HG02840 (cell line): Measurements from ENCODE around the gene DHX8.
A peak's percentile ranks its signal among the peaks of the same experiment; 100 is the strongest.
"Not testable (repeated sequence)": the region's sequence is repeated elsewhere in the genome, so short reads cannot be mapped to it uniquely, and the experiment has no call there.

Experiments used
- ATAC-seq: cut with Tn5 transposase; IDR thresholded peaks from one replicate; pipeline ENCODE4 v1.9.1; 2021; ENCODE audit warnings: mild to moderate bottlenecking, moderate library complexity, moderate number of reproducible peaks; ENCODE audit not compliant: unreplicated experiment, low FRiP score

DHX8 gene

GRCh38 chr17:43459878-43460277 is 23.9 kb upstream of the DHX8 start:
- ATAC-seq = not testable (repeated sequence)

- no peak for ATAC-seq
These were observed 22.6 kb upstream of the DHX8 start for GRCh38 chr17:43461185-43461584.

GRCh38 chr17:43462569-43462968 is 21.2 kb upstream of the DHX8 start:
- ATAC-seq = not testable (repeated sequence)

GRCh38 chr17:43463241-43463640 is 20.5 kb upstream of the DHX8 start:
- no peak for ATAC-seq

DNA sequence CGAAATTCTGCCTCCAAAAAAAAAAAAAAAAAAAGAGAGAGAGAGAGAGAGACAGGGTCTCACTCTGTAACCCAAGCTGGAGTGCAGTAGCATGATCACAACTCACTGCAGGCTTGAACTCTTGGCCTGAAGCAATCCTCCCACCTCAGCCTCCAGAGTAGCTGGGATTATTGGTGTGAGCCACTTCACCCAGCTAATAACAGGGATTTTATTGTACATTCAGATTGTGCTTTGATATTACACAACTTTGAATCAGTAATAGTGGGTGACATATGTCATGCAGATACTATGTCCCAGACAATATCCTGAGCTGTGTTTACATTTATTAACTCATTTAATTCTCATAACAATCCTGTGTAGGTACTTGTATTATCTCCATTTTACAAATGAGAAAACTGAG is 19.7 kb upstream of the DHX8 start:
- no peak for ATAC-seq

- ATAC-seq = no peak
These were observed 18.7 kb upstream of the DHX8 start for GRCh38 chr17:43465049-43465448.

DNA sequence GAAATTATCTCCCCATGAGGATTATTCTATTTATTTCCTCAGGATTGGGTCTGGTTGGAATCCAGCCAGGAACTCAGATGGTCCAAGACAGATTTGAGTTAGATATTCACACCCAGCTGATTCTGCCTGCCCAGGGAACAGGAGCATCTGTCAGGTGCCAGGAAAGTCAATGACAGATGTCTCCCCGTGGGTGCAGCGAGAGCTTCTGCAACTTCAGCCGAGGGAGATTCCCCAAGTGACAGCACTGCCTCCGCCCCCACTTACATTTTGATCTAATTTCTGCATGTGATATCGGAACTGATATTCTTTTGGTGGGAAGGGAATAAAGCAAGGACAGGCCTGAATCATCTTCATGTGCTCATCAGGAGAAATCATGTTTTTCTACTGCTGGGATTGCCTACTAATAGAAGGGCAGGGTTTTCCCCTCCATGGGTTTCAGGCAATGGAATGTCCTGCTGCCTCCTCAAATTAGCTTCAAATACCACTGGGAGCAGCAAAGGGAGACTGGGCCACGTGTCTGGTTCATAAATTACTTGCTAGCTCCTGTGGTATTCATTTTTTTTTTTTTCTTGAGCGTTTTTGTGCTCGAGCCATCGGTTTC is 15.7 kb upstream of the DHX8 start:
- ATAC-seq = no peak

- no peak for ATAC-seq
These were observed 15.1 kb upstream of the DHX8 start for GRCh38 chr17:43468691-43469139.

GRCh38 chr17:43469145-43469544 is 14.6 kb upstream of the DHX8 start:
- ATAC-seq = no peak

- no peak for ATAC-seq
These were observed 12.1 kb upstream of the DHX8 start for GRCh38 chr17:43471585-43472160.

DNA sequence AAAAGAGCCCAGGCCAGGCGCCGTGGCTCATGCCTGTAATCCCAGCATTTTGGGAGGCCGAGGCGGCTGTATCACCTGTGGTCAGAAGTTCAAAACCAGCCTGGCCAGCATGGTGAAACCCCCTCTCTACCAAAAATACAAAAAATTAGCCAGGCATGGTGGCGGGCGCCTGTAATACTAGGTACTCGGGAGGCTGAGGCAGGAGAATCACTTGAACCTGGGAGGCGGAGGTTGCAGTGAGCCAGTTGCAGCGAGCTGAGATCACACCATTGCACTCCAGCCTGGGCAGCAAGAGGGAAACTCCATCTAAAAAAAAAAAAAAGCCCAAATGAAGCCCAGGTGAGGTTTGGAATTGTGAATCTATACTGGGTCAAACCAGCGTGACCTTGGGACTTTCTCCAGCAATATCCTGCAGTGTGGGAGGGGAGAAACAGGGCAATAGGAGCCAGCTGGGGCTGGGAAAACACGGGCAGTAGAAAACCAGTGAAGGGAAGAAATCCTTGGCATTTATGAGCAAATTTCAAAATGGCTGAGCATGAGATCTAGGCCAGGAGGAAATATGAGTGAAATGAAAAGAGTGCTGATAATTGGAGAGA is 8.2 kb upstream of the DHX8 start:
- ATAC-seq = no peak

DNA sequence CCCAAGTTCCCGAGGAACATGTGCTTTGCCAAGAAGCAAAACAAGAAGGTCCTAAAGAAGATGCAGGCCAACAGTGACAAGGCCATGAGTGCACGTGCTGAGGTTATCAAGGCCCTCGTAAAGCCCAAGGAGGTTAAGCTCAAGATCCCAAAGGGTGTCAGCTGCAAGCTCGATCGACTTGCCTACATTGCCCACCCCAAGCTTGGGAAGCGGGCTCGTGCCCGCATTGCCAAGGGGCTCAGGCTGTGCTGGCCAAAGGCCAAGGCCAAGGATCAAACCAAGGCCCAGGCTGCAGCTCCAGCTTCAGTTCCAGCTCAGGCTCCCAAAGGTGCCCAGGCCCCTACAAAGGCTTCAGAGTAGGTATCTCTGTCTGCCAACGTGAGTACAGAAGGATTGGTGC is 7.5 kb upstream of the DHX8 start:
- not testable (repeated sequence) for ATAC-seq

GRCh38 chr17:43477832-43478634 is 5.7 kb upstream of the DHX8 start:
- no peak for ATAC-seq

DNA sequence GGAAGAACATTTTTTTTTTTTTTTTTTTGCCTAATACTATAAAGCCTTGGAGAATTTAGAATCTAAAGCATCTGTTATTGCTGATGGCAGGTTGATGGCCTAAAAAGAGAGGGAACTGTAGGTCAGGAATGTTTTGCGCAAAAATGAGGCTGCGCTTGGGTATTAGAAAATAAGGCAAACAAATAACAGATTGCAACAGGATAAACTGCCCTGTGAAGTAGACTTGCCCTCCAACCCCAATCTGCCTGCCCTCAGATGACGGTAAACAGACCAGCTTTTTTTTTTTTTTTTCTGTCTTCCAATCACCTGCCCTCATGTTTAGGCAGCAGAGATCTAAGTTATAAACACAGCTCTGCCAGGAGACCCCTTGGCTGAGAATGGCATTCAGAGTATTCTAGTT is 3.8 kb upstream of the DHX8 start:
- no peak for ATAC-seq

- ATAC-seq = no peak
These were observed 1.4 kb upstream of the DHX8 start for GRCh38 chr17:43482103-43483012.

GRCh38 chr17:43490621-43491020 is 6.8 kb downstream of the DHX8 start:
- ATAC-seq = no peak

DNA sequence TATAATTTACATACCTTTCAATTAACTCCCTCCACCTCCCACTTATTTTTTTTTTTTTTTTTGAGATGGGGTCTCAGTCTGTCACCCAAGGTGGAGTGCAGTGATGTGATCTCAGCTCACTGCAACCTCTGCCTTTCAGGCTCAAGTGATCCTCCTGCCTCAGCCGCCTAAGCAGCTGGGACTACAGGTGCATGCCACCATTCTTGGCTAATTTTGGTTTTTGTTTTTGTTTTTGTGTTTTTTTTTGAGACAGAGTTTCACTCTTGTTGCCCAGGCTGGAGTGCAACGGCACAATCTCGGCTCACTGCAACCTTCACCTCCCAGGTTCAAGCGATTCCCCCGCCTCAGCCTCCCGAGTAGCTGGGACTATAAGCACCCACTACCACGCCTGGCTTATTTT is 25.7 kb downstream of the DHX8 start:
- not testable (repeated sequence) for ATAC-seq

GRCh38 chr17:43511199-43511598 is 27.4 kb downstream of the DHX8 start:
- ATAC-seq = not testable (repeated sequence)

GRCh38 chr17:43515656-43516055 is 31.9 kb downstream of the DHX8 start:
- ATAC-seq = no peak

GRCh38 chr17:43517161-43517560 is 33.4 kb downstream of the DHX8 start:
- peak; percentile 27 for ATAC-seq
